H1 (cell line): Measurements from ENCODE around the gene DMXL2. TPM values are rescaled to one million over a fixed set of nuclear protein-coding genes. Genes with fewer than 3 reads are reported as not detected.

Experiments
- BCL11A ChIP-seq, 2 experiments: IDR thresholded peaks; one replicate each; pipeline ENCODE4 v1.6.1; 2011; ENCODE audit warnings: low read depth in 2 of 2, low read length in 2 of 2, mild to moderate bottlenecking in 2 of 2
- CEBPB ChIP-seq: IDR thresholded peaks from 2 replicates; pipeline ENCODE4 v1.6.1; 2012; ENCODE audit warnings: low read depth, low read length
- CHD7 ChIP-seq: fragments of 300-600 bp; sonication (generic); IDR thresholded peaks from 2 replicates; pipeline ENCODE4 v1.7.1; 2012; ENCODE audit warnings: low read length, moderate library complexity, mild to moderate bottlenecking, inconsistent platforms; ENCODE audit not compliant: insufficient replicate concordance
- ZNF274 ChIP-seq: IDR thresholded peaks from 2 replicates; pipeline ENCODE4 v1.7.0; 2012; ENCODE audit warnings: low read length, borderline replicate concordance; ENCODE audit errors: extremely low read depth
- polyA plus RNA-seq, 7 experiments: library from polyadenylated mRNA; depleted of rRNA in 3 of 7; stranded (reverse) in 5 of 7; unstranded in 2 of 7; fragments of >200 nt in 5 of 7; fragments of 200-250 nt in 2 of 7; gene quantifications; 1 replicate in 5 of 7; 2 replicates in 1 of 7; 4 replicates in 1 of 7; pipeline versions ENCODE4 v1.2.1 to v1.2.3, GENCODE V29; 2011 to 2013; ENCODE audit warnings: missing spikeins in 2 of 7, mixed read lengths in 2 of 7
- total RNA-seq: library from RNA; stranded (reverse); fragmentation: NEBNext Ultra II Directional; extraction: Animal tissue kit (Norgen Biotek cat#: 25700); gene quantifications from 2 replicates; pipeline ENCODE4 v1.2.1, GENCODE V29; 2021

DMXL2 gene
- total and polyA plus RNA-seq, 2 of the 8 experiments (the other 6 are each of a cell fraction or from before 2014, with no cell fraction given), result 9.5 to 10.6 TPM

GRCh38 chr15:51494411-51495314 lies 127.9 kb downstream of the DMXL2 start (continued):
- TF ChIP-seq CHD7, result no peak
- TF ChIP-seq BCL11A (IDR thresholded peaks at IDR 0.05; ENCODE audit: low read depth in 2 of 2, low read length in 2 of 2), result no peak
- TF ChIP-seq ZNF274, result no peak
- no peak for TF ChIP-seq CEBPB
